GM21526 (cell line): Measurements from ENCODE around the gene LINGO3.

ENCODE experiments used
- ATAC-seq: cut with Tn5 transposase; IDR thresholded peaks from one replicate; pipeline ENCODE4 v1.9.1; 2021; ENCODE audit warnings: moderate library complexity; ENCODE audit not compliant: unreplicated experiment, low FRiP score

Gene LINGO3

DNA sequence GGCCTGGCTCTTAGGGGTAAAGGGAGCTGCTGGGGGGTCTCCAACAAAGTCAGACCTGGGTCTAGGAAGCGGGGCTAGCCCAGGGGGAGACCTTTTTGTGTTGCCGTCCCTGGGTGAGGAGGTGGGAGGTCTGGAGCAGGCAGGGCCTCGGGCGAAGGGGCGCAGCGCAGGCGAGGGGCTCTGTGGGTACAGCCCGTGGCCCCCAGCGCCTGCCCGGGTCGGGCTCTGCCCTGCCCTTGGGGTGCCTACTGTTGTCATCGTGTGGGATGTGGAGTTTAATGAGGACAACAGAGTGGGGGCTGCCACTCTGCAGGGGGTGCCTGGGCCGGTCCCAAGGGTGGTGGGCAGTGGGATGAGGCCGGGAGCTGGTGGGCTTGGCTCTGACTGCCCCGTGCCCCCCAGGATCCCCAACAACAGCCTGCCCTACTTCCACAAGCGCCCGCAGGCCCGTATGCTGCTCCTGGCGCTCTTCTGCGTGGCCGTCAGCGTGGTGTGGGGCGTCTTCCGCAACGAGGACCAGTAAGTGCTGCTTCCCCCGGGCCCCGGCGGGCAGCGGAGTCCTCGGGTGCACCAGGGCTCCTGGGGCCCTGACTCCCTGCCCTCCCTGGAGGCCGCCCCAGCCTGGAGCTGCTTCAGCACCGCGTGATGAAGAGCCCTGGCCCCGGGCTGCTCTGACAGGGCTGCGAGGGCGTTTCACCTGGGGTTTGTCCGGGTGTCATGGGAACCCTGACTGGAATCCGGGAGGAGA is 32.7 kb upstream of the LINGO3 start:
- ATAC-seq, result no peak

DNA sequence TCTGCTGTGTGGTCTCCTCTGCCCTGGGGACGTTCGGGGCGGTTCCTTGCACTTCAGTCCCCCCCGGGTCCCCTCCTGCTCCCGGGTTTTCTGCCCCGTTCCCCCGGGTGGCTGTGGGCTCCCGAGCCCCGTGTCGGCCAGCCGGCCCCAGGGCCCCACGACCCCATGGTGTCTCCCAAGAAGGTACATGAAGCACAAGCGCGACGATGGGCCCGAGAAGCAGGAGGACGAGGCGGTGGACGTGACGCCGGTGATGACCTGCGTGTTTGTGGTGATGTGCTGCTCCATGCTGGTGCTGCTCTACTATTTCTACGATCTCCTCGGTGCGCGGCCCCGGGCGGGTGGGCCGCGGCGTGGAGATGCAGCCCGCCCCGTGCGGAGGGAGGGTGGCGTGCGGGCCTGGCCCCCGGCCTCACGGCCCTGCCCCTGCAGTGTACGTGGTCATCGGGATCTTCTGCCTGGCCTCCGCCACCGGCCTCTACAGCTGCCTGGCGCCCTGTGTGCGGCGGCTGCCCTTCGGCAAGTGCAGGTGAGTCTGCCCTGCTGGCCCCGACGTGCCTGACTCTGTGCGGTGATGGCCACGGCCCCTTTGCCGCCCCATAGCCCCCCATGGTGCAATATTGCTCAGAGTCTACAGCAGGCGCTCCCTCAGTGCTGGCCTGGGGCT is 31.8 kb upstream of the LINGO3 start:
- no peak for ATAC-seq

DNA sequence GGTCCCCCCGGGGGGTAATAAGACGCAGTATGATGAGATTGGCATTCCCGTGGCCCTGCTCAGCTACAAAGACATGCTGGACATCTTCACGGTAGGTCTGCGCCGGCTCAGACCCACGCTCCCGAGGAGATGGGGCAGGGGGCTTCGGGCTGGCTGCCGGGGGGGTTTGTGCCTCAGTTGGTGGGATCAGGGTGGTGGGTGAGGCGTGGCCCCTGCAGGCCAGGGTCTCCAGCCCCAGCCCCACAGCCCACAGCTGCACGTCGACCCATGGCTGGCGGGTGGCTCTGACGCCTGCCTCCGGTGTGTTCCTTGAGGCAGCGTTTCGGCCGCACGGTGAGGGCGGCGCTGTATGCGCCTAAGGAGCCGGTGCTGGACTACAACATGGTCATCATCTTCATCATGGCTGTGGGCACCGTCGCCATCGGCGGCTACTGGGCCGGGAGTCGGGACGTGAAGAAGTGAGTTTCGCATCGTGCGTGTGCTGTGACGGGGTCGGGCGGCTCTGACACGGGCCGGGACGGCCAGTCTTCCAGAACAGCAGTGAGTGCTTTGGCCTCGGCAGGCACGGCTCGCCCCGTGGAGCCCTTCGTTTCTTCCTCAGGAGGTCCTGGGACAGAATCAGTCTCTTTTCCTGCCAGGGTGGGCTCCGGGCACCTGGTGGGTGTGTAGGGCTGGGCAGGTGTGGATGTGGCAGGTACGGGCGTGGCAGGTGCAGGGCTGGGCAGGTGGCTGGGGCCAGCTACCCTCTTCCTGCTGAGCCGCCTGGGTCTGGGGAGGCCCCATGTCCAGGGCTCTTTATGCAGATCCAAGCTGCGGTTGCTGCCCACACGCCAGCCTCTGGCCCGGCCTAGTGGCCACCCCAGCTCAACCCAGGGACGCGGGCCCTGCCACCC is 31.0 kb upstream of the LINGO3 start:
- ATAC-seq, result no peak

DNA sequence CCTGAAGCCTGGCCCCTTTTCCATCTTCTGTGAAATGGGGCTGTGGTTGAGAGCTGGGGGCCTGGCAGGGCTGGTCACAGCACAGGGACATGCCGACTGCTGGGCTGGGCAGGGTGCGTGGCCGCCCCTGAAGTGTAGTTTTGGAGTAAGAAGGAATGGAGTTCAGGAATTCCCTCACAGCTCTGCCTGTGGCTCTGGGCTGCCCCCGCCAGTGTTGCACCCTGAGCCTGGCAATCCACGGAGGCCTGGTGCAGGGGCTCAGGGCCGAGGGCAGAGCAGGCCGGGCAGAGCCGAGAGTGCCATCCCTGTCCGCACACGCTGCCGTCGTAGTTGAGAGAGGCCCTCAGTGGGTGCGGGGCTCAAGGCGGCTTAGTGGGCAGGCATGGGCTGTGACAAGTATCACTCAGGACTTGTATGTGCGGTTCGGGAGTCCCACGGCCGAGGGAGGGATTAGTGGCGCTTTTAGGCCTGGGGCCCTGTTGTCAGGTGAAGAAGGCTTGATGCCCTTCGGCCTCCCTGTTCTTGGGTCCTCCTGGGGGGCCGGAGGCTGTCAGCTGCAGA is 30.2 kb upstream of the LINGO3 start:
- ATAC-seq, result no peak

DNA sequence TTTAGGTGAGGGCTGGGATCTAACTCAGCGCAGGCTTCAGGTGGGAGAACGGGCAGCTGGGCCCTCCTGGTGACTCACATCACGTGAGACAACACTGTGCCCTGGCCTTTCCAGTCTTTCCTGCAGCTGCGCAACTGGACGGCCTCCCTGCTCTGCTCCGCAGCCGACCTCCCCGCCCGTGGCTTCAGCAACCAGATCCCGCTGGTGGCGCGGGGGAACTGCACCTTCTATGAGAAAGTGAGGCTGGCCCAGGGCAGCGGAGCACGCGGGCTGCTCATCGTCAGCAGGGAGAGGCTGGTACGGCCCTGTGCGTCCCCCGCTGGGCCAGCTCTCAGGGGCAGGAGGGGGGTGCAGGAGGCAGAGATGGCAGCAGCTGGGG is 29.4 kb upstream of the LINGO3 start:
- no peak for ATAC-seq

DNA sequence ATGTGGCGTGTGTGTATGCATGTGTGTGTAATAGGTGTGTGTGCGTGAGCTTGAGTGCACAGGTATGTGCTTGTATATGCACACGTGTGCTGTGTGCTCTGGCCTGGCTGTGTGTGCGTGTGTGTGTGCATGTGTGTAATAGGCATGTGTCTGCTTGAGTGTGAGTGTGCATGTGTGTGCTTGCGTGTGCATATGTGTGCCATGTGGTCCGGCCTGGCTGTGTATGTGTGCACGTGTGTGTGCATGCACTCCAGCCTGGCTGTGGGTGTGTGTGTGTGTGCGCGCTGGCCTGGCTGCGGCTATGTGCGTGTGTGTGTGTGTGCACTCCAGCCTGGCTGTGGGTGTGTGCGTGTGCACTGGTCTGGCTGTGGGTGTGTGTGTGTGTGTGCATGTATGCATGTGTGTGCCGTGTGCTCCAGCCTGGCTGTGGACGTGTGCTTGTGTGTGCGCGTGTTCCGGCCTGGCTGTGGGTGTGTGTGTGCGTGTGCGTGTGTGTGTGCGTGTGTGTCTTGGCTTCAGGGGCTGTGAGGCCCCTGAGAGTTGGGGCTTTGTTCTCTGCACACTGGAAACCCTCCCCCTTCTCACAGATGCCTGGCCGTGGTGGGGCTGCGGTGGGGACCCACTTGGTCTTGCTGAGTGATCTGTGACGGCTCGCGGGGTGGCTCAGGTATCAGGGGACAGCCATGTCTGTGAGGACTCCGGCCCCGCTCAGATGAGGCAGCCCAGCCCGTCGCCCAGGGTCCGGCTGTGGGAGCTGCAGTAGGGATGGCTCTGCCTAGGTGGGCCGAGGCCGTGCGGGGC is 28.8 kb upstream of the LINGO3 start:
- ATAC-seq, result no peak

DNA sequence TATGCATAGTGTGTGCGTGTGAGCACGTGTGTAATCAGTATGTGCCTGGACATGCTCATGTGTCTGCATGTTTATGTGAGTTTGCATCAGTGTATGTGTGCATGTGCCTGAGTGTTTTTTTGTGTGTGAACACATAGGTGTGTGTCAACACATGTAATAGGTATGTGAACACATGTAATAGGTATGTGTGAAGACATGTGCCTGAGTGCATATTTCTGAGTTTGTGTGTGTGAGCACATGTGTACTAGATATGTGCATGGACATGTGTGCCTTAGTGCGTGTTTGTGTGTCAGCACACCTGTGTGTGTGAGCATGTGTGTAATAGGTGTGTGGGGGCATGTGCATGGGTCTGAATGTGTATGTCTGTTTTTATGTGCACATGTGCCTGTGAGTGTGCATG is 27.9 kb upstream of the LINGO3 start:
- no peak for ATAC-seq

DNA sequence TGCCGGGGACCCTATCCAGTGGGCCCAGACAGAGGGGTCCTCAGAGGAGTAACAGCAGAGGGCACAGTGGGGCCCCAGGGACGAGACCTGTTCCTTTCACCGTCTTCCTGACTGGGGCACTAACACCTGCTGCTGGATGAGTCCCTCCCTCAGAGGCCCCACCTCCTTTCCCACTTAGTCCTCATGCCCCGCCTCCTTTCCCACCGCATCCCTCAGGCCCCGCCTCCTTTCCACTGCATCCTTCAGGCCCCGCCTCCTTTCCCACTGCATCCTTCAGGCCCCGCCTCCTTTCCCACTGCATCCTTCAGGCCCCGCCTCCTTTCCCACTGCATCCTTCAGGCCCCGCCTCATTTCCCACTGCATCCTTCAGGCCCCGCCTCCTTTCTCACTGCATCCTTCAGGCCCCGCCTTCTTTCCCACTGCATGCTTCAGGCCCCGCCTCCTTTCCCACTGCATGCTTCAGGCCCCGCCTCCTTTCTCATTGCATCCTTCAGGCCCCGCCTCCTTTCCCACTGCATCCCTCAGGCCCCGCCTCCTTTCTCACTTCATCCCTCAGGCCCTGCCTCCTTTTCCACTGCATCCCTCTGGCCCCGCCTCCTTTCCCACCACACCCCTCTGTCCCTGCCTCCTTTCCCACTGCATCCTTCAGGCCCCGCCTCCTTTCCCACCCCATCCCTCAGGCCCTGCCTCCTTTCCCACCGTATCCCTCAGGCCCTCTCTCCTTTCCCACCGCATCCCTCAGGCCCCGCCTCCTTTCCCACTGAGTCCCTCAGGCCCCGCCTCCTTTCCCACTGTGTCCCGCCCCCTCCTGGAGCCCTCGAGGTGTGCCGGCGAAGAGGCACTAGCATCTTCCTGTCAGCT is 27.3 kb upstream of the LINGO3 start:
- ATAC-seq, result no peak

DNA sequence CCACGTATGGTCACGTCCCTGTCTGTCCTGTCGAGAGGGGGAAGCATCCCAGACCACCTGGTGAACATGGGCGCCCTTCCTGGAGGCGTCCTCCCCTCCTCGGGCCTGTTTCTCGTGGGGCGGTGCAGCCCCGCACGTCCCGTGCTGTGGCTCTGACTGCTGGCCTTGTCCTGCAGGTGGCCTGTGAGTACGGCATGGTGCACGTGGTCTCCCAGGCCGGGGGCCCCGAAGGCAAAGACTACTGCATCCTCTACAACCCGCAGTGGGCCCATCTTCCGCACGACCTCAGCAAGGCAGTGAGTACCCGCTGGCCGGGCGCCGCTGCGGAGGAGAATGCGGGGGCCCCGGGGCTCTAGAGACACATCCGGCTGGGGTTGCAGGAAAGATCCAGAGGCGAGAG is 26.5 kb upstream of the LINGO3 start:
- ATAC-seq, result no peak

DNA sequence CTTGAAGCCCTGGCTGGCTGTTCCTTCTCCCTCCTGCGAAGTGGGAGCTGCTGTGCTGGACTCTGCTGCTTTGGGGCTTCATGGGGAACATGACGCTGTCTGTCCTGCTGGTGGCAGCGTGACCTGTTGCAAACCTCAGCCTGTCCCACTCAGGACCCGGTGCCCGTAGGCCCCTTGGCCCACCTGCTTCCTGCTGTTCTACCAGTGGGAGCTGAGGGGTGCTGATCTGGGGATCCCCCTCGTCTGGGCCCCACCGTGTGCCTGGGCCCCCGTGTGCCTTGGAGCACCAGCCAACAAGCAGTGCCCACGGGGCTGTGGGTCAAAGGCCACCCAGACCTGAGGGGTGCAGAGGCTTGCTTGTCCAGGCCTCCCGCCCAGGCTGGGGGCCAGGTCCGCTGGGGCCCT is 25.9 kb upstream of the LINGO3 start:
- ATAC-seq, result no peak

DNA sequence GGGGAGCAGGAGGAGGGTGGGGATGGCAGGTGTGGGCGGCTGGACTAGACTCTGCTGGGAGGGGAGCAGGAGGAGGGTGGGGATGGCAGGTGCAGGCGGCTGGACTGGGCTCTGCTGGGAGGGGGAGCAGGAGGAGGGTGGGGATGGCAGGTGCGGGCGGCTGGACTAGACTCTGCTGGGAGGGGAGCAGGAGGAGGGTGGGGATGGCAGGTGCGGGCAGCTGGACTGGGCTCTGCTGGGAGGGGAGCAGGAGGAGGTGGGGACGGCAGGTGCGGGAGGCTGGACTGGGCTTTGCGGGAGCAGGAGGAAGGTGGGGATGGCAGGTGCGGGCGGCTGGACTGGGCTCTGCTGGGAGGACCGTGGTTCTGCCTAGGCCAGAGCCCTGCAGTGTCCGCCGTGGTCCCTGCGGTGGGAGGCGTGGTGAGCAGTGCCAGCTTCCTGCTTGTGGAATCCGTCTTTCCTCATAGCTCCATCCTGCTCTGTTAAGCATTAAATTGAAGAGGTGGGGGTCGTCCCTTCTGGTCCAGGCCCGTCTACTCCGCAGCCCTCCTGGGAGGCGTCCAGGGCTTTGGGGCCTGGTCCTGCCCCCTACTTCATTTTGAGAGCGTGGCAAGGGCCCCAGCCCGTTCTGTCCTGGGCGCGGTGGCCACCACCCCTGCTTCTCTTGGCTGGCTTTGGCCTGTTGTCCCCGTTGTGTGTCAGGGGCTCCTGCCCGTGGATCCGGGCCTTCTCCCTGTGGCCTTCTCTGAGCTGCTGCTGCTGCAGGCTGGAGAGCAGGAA is 25.3 kb upstream of the LINGO3 start:
- no peak for ATAC-seq

DNA sequence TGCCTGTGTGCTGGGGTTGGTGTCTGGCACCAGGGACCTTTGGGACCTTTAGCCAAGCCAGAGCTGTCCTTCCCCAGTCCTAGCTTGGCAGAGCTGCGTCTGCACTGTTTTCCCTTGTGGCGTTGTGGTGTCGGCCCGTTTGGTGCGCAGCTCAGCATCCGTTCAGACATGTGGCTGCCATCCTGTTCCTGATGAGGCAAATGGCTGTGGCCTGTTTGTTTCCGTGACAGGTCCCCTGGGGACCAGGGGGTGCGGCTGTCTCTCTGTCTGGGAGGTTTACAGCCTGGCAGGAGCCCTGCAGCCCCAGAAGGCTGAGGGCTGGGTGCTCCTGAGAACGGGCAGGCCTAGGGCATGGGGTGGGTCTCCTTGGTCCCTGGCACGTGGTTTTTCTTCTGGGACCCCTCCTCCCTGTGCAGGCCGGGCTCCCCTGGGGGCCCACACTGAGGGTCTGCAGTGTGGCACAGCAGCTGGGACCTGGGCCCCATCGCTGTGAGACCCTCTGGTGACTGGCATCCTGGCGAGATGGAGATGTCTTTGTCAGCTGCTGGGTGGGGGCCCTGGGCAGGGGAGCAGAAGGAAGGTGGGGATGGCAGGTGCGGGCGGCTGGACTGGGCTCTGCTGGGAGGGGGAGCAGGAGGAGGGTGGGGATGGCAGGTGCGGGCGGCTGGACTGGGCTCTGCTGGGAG is 24.5 kb upstream of the LINGO3 start:
- no peak for ATAC-seq

DNA sequence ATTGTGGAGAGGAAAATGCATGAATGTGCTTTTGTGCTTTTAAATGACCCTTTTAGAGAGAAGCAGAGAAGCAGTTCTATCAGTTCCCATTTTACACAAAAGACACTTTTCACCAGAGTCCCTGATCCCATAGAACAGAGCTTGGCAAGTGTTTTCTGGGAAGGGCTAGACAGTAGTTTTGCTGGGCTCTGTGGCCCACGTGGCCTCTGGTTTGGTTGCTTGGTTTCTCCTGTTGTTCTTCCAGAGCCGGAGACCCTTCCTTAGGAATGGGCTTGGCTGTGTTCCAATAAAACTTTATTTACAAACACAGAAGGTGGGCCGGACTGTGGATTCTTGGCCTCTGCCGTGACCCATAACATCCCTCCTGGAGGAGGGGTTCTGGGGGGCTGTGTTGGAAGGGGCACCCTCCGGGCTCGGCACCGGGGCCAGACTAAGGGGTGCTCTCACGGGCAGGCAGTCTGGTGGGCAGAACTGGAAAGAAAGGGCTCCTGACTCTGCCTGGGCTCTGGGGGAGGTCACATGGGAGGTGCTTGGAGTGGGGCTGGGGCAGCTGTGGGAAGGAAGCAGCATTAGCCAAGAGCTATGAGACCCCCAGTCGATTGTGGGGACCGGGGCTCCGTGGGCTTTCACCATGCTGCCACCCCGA is 23.8 kb upstream of the LINGO3 start:
- no peak for ATAC-seq

DNA sequence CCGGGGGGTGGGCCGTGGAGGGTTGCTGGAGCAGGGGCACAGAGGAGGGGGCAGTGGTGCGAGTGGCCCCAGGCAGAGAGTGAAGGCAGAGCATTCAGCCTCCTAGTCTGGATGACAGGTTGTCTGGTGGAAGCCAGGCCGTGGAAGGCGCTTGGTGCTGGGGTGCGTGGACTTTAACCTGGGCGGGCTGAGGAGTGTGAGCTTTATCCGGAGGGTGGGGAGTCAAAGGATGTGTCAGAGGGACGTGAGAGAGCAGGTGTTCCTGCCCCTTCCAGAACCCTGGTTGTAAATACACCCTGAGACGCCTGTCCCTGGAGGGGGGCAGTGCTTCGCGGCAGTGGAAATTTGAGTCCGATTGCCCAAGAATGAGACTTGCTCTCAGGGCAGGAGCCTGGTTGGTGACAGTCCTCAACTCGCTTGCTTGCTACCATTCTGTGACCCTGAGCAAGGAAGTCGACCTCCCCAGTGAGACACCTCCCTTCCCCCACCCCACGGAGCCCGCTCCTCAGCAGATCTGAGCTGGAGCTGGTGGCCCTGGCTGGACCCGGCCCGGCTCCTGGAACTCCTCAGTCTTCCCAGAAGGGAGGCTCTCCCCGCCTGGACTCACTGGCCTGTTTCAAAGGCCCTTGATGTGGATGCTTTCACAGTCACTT is 22.8 kb upstream of the LINGO3 start:
- no peak for ATAC-seq

DNA sequence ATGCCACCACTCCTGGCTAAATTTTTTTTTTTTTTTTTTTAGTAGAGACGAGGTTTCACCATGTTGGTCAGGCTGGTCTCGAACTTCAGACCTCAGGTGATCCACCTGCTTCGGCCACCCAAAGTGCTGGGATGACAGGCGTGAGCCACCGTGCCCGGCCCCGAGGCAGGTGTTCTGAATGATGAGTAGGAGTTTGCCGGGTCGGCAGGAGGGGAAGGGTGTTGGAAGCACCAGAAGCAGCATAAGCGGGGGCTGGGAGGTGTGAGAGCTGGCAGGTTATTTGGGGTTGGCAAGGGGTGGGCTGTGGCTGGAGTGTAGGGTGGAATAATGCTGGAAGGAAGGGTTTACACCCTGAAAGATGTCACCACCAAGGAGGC is 22.3 kb upstream of the LINGO3 start:
- ATAC-seq, result no peak

DNA sequence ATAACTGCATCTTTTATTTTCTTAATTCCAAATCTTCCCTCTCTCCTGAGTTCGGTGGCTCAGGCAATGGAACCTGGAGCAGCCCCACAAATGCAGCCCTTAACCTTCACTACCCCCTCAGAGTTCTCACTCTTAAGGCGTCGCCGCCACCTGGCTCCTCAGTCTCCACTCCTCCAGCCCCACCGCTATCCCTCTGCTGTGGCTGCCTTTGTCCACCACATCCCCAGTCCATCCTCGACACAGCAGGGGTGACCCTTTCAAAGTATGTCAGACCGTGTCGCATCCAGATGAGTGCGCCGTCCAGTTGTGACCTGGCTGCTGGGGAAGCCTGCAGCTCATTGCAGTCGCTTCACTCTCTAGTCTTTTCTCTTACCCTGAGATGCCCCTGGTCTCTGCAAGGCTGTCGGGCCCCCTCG is 21.6 kb upstream of the LINGO3 start:
- ATAC-seq, result no peak

DNA sequence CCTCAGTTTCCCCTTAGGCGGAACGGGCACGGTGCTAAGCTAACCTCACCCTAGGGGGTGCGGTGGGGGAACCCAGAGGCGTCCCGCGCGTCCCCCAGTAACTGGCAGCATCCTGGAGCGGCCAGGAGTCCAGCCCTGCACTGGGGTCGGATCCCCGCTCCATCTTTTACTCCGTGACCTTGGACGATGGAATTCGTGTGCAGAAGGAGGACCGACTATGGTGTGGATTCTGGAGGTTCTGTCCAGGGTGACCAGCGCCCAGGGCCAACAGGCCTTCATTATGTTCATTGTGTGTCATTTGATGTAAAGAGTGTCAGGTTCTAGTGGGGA is 21.2 kb upstream of the LINGO3 start:
- ATAC-seq, result no peak
